HEK293 (cell line): ENCODE measurements around the gene LMBR1.

Source experiments
- CTCF ChIA-PET: fragments of 350-600 bp; formaldehyde crosslinking; extraction: SDS; loops from one replicate; lab custom pipeline; 2021; ENCODE audit warnings: antibody characterized with exemption; lab: Yijun Ruan, JAX
- POLR2A ChIA-PET: fragments of 300-600 bp; formaldehyde crosslinking; extraction: SDS; loops from one replicate; lab custom pipeline; 2020; ENCODE audit warnings: antibody characterized with exemption, inconsistent platforms; lab: Yijun Ruan, JAX
- H3K27ac ChIP-seq: fragments of 200-500 bp; sonication (Bioruptor generic); 2 replicates; pipeline ENCODE4 v1.5.1; 2014; ENCODE audit warnings: low read depth, low read length, control low read depth, inconsistent platforms; ENCODE audit errors: extremely low read depth
- H3K36me3 ChIP-seq, 2 experiments: fragments of 200-500 bp in 1 of 2; sonication (Bioruptor generic) in 1 of 2; 1 replicate in 1 of 2; 2 replicates in 1 of 2; pipeline ENCODE4 v1.5.1; 2014 to 2017; ENCODE audit warnings: inconsistent platforms in 2 of 2, low read length in 2 of 2; ENCODE audit not compliant: control insufficient read depth in 2 of 2, insufficient read depth in 1 of 2
- H3K4me1 ChIP-seq: fragments of 200-500 bp; sonication (Bioruptor generic); 2 replicates; pipeline ENCODE4 v1.5.1; 2014; ENCODE audit warnings: mild to moderate bottlenecking, low read length, inconsistent platforms; ENCODE audit not compliant: control insufficient read depth, insufficient read depth
- H3K4me3 ChIP-seq: 2 replicates; pipeline ENCODE4 v1.5.1; 2011; ENCODE audit warnings: low read depth, mild to moderate bottlenecking, control low read depth, low read length, moderate library complexity
- H3K9me3 ChIP-seq: fragments of 200-500 bp; sonication (Bioruptor generic); 2 replicates; pipeline ENCODE4 v1.5.1; 2014; ENCODE audit warnings: low read depth, low read length, inconsistent platforms; ENCODE audit not compliant: control insufficient read depth, insufficient read depth
- EGR2 ChIP-seq: fragments of 450-650 bp; formaldehyde crosslinking; IDR thresholded peaks from 2 replicates; pipeline ENCODE4 v1.5.1; 2016; ENCODE audit warnings: low read depth, missing biosample characterization, missing genetic modification characterization
- IKZF3 ChIP-seq: fragments of 450-650 bp; IDR thresholded peaks from 2 replicates; pipeline ENCODE4 v1.5.0; 2018; ENCODE audit warnings: missing biosample characterization, mild to moderate bottlenecking, missing genetic modification characterization, moderate library complexity
- RBAK ChIP-seq: fragments of 450-650 bp; formaldehyde crosslinking; IDR thresholded peaks from 2 replicates; pipeline ENCODE4 v1.5.1; 2016; ENCODE audit warnings: missing biosample characterization, missing genetic modification characterization
- SALL2 ChIP-seq: fragments of 450-650 bp; formaldehyde crosslinking; IDR thresholded peaks from 2 replicates; pipeline ENCODE4 v1.5.0; 2017; ENCODE audit warnings: missing biosample characterization, mild to moderate bottlenecking, missing genetic modification characterization, borderline replicate concordance
- WT1 ChIP-seq: fragments of 450-650 bp; formaldehyde crosslinking; IDR thresholded peaks from 2 replicates; pipeline ENCODE4 v1.5.1; 2016; ENCODE audit warnings: missing biosample characterization, missing genetic modification characterization
- ZFP3 ChIP-seq: fragments of 450-650 bp; formaldehyde crosslinking; IDR thresholded peaks from 2 replicates; pipeline ENCODE4 v1.5.1; 2016; ENCODE audit warnings: low read depth, missing biosample characterization, missing genetic modification characterization
- ZNF10 ChIP-seq: fragments of 450-650 bp; formaldehyde crosslinking; IDR thresholded peaks from 2 replicates; pipeline ENCODE4 v1.5.1; 2017; ENCODE audit warnings: missing biosample characterization, missing genetic modification characterization
- ZNF114 ChIP-seq: fragments of 450-650 bp; formaldehyde crosslinking; IDR thresholded peaks from 2 replicates; pipeline ENCODE4 v1.5.0; 2017; ENCODE audit warnings: missing biosample characterization, missing genetic modification characterization
- ZNF132 ChIP-seq: fragments of 450-650 bp; formaldehyde crosslinking; IDR thresholded peaks from 2 replicates; pipeline ENCODE4 v1.5.1; 2017; ENCODE audit warnings: missing biosample characterization, missing genetic modification characterization, borderline replicate concordance
- ZNF175 ChIP-seq: fragments of 450-650 bp; formaldehyde crosslinking; IDR thresholded peaks from 2 replicates; pipeline ENCODE4 v1.5.1; 2016; ENCODE audit warnings: missing biosample characterization, missing genetic modification characterization
- ZNF341 ChIP-seq: fragments of 450-650 bp; formaldehyde crosslinking; IDR thresholded peaks from 2 replicates; pipeline ENCODE4; 2016; ENCODE audit warnings: low read depth, missing biosample characterization, missing genetic modification characterization
- ZNF585B ChIP-seq: fragments of 450-650 bp; formaldehyde crosslinking; IDR thresholded peaks from 2 replicates; pipeline ENCODE4 v1.5.1; 2016; ENCODE audit warnings: missing biosample characterization, missing genetic modification characterization
- ZNF626 ChIP-seq: fragments of 450-650 bp; sonication (Bioruptor Pico); formaldehyde crosslinking; IDR thresholded peaks from 2 replicates; pipeline ENCODE4 v1.5.1; 2018; ENCODE audit warnings: missing biosample characterization, missing genetic modification characterization, inconsistent platforms
- ZNF629 ChIP-seq: fragments of 450-650 bp; formaldehyde crosslinking; IDR thresholded peaks from 2 replicates; pipeline ENCODE4 v1.5.1; 2017; ENCODE audit warnings: missing biosample characterization, missing genetic modification characterization
- ZNF658 ChIP-seq: fragments of 450-650 bp; formaldehyde crosslinking; IDR thresholded peaks from 2 replicates; pipeline ENCODE4; 2016; ENCODE audit warnings: missing biosample characterization, missing genetic modification characterization
- ZNF664 ChIP-seq: fragments of 450-650 bp; formaldehyde crosslinking; IDR thresholded peaks from 2 replicates; pipeline ENCODE4 v1.5.1; 2016; ENCODE audit warnings: missing biosample characterization, missing genetic modification characterization
- ZNF791 ChIP-seq: fragments of 450-650 bp; formaldehyde crosslinking; IDR thresholded peaks from 2 replicates; pipeline ENCODE4 v1.5.1; 2016; ENCODE audit warnings: missing biosample characterization, missing genetic modification characterization
- ZNF843 ChIP-seq: fragments of 450-650 bp; formaldehyde crosslinking; IDR thresholded peaks from 2 replicates; pipeline ENCODE4 v1.5.1; 2016; ENCODE audit warnings: missing biosample characterization, missing genetic modification characterization
- ZSCAN16 ChIP-seq: fragments of 450-650 bp; formaldehyde crosslinking; IDR thresholded peaks from 2 replicates; pipeline ENCODE4 v1.5.1; 2016; ENCODE audit warnings: missing biosample characterization, missing genetic modification characterization
- TF ChIP-seq, protein P1 (sequence below): fragments of 450-650 bp; IDR thresholded peaks from 2 replicates; pipeline ENCODE4 v1.5.1; 2018; ENCODE audit warnings: missing biosample characterization, mild to moderate bottlenecking, missing genetic modification characterization
- TF ChIP-seq, protein P2 (sequence below): fragments of 450-650 bp; formaldehyde crosslinking; IDR thresholded peaks from 2 replicates; pipeline ENCODE4 v1.5.0; 2017; ENCODE audit warnings: missing biosample characterization, missing genetic modification characterization, borderline replicate concordance
- TF ChIP-seq, protein P3 (sequence below): sonication (generic); formaldehyde crosslinking; IDR thresholded peaks from 2 replicates; pipeline ENCODE4 v1.8.1; 2022; ENCODE audit warnings: mild to moderate bottlenecking, moderate library complexity, missing genetic modification reagents
- TF ChIP-seq, protein P4 (sequence below): fragments of 450-650 bp; formaldehyde crosslinking; IDR thresholded peaks from 2 replicates; pipeline ENCODE4 v1.5.1; 2017; ENCODE audit warnings: missing biosample characterization, missing genetic modification characterization

The LMBR1 gene

DNA sequence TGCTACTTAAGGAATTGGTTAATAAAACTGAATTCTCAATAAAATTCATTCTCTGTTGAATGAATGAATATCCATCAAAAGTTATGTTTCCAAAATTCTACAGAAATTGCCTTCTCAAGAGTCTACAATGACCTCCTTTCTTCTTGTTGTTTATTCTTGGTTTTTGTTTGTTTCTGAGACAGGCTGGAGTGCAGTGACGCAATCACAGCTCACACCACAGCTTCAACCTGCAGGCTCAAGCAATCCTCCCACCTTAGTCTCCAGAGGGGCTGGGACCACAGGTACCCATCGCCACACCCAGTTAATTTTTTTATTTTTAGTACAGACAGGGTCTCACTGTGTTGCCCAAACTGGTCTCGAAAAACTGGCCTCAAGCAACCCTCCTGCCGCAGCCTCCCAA, 97.6 kb downstream of the LMBR1 start:
- POLR2A ChIA-PET = no interaction called here
- Histone ChIP-seq H3K4me1 (no peaks in the 10 kb centered on the region), H3K36me3 (peaks cover 0 to 21% of the 10 kb centered on the region in 2 experiments; a peak in 1 of 3 replicates), H3K27ac (no peak overlapping the region), H3K4me3 (no peak overlapping the region), H3K9me3 (no peaks in the 10 kb centered on the region)
- TF ChIP-seq ZNF843 (tag by site-specific recombination) (no peak), ZFP3 (tag by site-specific recombination) (no peak), EGR2 (tag by site-specific recombination) (no peak), IKZF3 (no peak), ZNF175 (no peak), ZNF791 (tag by site-specific recombination) (no peak), ZNF658 (tag by site-specific recombination) (no peak), WT1 (no peak), ZNF132 (tag by site-specific recombination) (no peak)
- TF ChIP-seq, protein P1, sequence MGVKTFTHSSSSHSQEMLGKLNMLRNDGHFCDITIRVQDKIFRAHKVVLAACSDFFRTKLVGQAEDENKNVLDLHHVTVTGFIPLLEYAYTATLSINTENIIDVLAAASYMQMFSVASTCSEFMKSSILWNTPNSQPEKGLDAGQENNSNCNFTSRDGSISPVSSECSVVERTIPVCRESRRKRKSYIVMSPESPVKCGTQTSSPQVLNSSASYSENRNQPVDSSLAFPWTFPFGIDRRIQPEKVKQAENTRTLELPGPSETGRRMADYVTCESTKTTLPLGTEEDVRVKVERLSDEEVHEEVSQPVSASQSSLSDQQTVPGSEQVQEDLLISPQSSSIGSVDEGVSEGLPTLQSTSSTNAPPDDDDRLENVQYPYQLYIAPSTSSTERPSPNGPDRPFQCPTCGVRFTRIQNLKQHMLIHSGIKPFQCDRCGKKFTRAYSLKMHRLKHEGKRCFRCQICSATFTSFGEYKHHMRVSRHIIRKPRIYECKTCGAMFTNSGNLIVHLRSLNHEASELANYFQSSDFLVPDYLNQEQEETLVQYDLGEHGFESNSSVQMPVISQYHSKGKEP = no peak
- CTCF ChIA-PET = no interaction called here

DNA sequence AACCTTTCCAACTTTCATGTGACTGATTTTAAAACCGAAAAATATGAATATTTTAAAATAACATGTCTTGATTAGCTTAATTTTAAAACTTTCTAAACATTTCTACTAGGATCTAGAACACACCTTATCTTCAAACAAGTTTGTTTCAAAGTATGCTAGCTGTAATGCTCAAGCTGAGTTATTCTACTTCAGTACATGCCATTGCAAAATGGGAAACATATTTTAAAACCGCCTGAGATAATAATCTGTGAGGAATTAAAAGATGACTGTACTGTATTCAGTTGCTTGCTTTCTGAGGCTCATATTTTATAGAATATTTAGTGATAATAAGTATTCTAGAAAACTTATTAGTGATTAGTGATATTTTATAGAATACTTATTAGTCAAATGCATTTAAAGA, 99.6 kb downstream of the LMBR1 start:
- peaks cover 0 to 12% of the 10 kb centered on the region in 2 experiments; a peak in 1 of 3 replicates for H3K36me3 ChIP-seq
- ChIA-PET CTCF (interaction anchor here (0.7 to 1.4 kb wide), 2 partner anchors 26 to 41 kb away, joined by 3 to 5 read pairs; no protein-coding TSS in a partner anchor), POLR2A (no interaction called here)
- H3K27ac ChIP-seq = no peak overlapping the region
- TF ChIP-seq RBAK (tag by site-specific recombination) (no peak), ZNF341 (tag by site-specific recombination) (no peak), ZNF664 (no peak), ZNF629 (tag by site-specific recombination) (no peak), ZNF658 (tag by site-specific recombination) (no peak), ZNF626 (tag by site-specific recombination) (no peak), ZNF10 (tag by site-specific recombination) (no peak), SALL2 (tag by site-specific recombination) (no peak), ZSCAN16 (tag by site-specific recombination) (no peak), ZNF585B (no peak), ZNF114 (no peak)
- TF ChIP-seq, protein P2, sequence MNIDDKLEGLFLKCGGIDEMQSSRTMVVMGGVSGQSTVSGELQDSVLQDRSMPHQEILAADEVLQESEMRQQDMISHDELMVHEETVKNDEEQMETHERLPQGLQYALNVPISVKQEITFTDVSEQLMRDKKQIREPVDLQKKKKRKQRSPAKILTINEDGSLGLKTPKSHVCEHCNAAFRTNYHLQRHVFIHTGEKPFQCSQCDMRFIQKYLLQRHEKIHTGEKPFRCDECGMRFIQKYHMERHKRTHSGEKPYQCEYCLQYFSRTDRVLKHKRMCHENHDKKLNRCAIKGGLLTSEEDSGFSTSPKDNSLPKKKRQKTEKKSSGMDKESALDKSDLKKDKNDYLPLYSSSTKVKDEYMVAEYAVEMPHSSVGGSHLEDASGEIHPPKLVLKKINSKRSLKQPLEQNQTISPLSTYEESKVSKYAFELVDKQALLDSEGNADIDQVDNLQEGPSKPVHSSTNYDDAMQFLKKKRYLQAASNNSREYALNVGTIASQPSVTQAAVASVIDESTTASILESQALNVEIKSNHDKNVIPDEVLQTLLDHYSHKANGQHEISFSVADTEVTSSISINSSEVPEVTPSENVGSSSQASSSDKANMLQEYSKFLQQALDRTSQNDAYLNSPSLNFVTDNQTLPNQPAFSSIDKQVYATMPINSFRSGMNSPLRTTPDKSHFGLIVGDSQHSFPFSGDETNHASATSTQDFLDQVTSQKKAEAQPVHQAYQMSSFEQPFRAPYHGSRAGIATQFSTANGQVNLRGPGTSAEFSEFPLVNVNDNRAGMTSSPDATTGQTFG (tag by site-specific recombination) = no peak
- TF ChIP-seq, protein P3, sequence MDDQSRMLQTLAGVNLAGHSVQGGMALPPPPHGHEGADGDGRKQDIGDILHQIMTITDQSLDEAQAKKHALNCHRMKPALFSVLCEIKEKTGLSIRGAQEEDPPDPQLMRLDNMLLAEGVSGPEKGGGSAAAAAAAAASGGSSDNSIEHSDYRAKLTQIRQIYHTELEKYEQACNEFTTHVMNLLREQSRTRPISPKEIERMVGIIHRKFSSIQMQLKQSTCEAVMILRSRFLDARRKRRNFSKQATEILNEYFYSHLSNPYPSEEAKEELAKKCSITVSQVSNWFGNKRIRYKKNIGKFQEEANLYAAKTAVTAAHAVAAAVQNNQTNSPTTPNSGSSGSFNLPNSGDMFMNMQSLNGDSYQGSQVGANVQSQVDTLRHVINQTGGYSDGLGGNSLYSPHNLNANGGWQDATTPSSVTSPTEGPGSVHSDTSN = no peak
- TF ChIP-seq, protein P4, sequence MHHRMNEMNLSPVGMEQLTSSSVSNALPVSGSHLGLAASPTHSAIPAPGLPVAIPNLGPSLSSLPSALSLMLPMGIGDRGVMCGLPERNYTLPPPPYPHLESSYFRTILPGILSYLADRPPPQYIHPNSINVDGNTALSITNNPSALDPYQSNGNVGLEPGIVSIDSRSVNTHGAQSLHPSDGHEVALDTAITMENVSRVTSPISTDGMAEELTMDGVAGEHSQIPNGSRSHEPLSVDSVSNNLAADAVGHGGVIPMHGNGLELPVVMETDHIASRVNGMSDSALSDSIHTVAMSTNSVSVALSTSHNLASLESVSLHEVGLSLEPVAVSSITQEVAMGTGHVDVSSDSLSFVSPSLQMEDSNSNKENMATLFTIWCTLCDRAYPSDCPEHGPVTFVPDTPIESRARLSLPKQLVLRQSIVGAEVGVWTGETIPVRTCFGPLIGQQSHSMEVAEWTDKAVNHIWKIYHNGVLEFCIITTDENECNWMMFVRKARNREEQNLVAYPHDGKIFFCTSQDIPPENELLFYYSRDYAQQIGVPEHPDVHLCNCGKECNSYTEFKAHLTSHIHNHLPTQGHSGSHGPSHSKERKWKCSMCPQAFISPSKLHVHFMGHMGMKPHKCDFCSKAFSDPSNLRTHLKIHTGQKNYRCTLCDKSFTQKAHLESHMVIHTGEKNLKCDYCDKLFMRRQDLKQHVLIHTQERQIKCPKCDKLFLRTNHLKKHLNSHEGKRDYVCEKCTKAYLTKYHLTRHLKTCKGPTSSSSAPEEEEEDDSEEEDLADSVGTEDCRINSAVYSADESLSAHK (tag by site-specific recombination) = no peak
- no peak overlapping the region for H3K4me3 ChIP-seq
- no peaks in the 10 kb centered on the region for H3K9me3 ChIP-seq
- no peaks in the 10 kb centered on the region for H3K4me1 ChIP-seq
